Caco-2 (cell line): ENCODE measurements around the gene CEP57L1. TPM values are rescaled to one million over a fixed set of nuclear protein-coding genes. Genes with fewer than 3 reads are reported as not detected.

Experiments used
- BruUV-seq: library from RNA; stranded (reverse); fragments of 400-500 nt; replicated peaks from 2 replicates; lab custom pipeline; 2021; lab: Mats Ljungman, UMichigan
- CTCF ChIA-PET: fragments of 300-600 bp; sonication (Branson Sonifier 250); formaldehyde crosslinking; loops from one replicate; lab custom pipeline; 2022; ENCODE audit warnings: antibody characterized with exemption; lab: Charles Lee
- POLR2A ChIA-PET: fragments of 300-600 bp; sonication (Branson Sonifier 250); formaldehyde crosslinking; loops from one replicate; lab custom pipeline; 2022; ENCODE audit warnings: antibody characterized with exemption; lab: Charles Lee
- DNase-seq, 2 experiments: peaks; one replicate each; pipeline versions ENCODE4 v3.0.0 to v3.0.0-alpha.2; 2020 to 2022
- H3K27me3 ChIP-seq: replicated peaks from 2 replicates; pipeline ENCODE4 v1.6.0; 2011; ENCODE audit warnings: low read length; ENCODE audit not compliant: control insufficient read depth, insufficient read depth
- H3K36me3 ChIP-seq: 2 replicates; pipeline ENCODE4 v1.5.1; 2011; ENCODE audit warnings: low read length; ENCODE audit not compliant: control insufficient read depth, insufficient read depth
- H3K4me1 ChIP-seq: fragments of 250-450 bp; sonication (Bioruptor Pico); 2 replicates; pipeline ENCODE4 v1.5.1; 2020; ENCODE audit warnings: mild to moderate bottlenecking
- H3K4me3 ChIP-seq: 2 replicates; pipeline ENCODE4 v1.5.1; 2011; ENCODE audit warnings: low read depth, mild to moderate bottlenecking, control low read depth, low read length
- H3K9me3 ChIP-seq: fragments of 250-450 bp; sonication (Bioruptor Pico); 2 replicates; pipeline ENCODE4 v1.5.1; 2020; ENCODE audit warnings: mild to moderate bottlenecking, moderate library complexity
- H3K27ac Mint-ChIP-seq: one replicate; pipeline ENCODE4 v1.8.0; 2022; ENCODE audit warnings: mixed read lengths; ENCODE audit not compliant: unreplicated experiment
- H3K27me3 Mint-ChIP-seq: one replicate; pipeline ENCODE4 v1.8.0; 2022; ENCODE audit warnings: mixed read lengths; ENCODE audit not compliant: insufficient read depth, unreplicated experiment
- H3K36me3 Mint-ChIP-seq: one replicate; pipeline ENCODE4 v1.8.0; 2022; ENCODE audit warnings: mild to moderate bottlenecking, mixed read lengths; ENCODE audit not compliant: insufficient read depth, unreplicated experiment
- H3K4me1 Mint-ChIP-seq: one replicate; pipeline ENCODE4 v1.8.0; 2022; ENCODE audit warnings: low read depth, mixed read lengths; ENCODE audit not compliant: unreplicated experiment
- H3K4me3 Mint-ChIP-seq: one replicate; pipeline ENCODE4 v1.8.0; 2022; ENCODE audit warnings: mild to moderate bottlenecking, moderate library complexity, mixed read lengths; ENCODE audit not compliant: unreplicated experiment
- H3K9me3 Mint-ChIP-seq: one replicate; pipeline ENCODE4 v1.8.0; 2022; ENCODE audit warnings: mixed read lengths; ENCODE audit not compliant: unreplicated experiment
- intact Hi-C: fragments of 100-400 bp; cut with micrococcal nuclease; formaldehyde crosslinking; loops from one replicate; pipeline ENCODE4 v1.10.0; 2022; ENCODE audit not compliant: unreplicated experiment
- total RNA-seq: library from RNA; stranded (reverse); gene quantifications from 2 replicates; pipeline ENCODE4 v1.2.3, GENCODE V29; 2022
- TF ChIP-seq, protein P1 (sequence below), 2 experiments: fragments of 200-600 bp in 1 of 2; IDR thresholded peaks; 1 replicate in 1 of 2; 2 replicates in 1 of 2; pipeline versions ENCODE4 v1.5.1 to v1.8.0; 2011 to 2022; ENCODE audit warnings: antibody characterized with exemption in 1 of 2, control low read depth in 1 of 2, inconsistent platforms in 1 of 2, low read depth in 1 of 2, low read length in 1 of 2, mild to moderate bottlenecking in 1 of 2, moderate library complexity in 1 of 2; ENCODE audit not compliant: insufficient read depth in 1 of 2, severe bottlenecking in 1 of 2, unreplicated experiment in 1 of 2

The CEP57L1 gene
- total RNA-seq, 1 experiment from 2014 or later = 12.7 TPM

- H3K4me3 Mint-ChIP-seq = no peak overlapping the region
- no TSS peak for BruUV-seq
- POLR2A ChIA-PET = no interaction called here
- intact Hi-C loops = no loop called here
- Histone ChIP-seq H3K27me3 (no peaks in the 10 kb centered on the region), H3K36me3 (no peaks in the 10 kb centered on the region), H3K9me3 (no peaks in the 10 kb centered on the region), H3K4me1 (0 out of 2 replicates have a peak, but pooled peaks cover 6% of the 10 kb centered on the region), H3K4me3 (no peak overlapping the region)
- TF ChIP-seq, protein P1, sequence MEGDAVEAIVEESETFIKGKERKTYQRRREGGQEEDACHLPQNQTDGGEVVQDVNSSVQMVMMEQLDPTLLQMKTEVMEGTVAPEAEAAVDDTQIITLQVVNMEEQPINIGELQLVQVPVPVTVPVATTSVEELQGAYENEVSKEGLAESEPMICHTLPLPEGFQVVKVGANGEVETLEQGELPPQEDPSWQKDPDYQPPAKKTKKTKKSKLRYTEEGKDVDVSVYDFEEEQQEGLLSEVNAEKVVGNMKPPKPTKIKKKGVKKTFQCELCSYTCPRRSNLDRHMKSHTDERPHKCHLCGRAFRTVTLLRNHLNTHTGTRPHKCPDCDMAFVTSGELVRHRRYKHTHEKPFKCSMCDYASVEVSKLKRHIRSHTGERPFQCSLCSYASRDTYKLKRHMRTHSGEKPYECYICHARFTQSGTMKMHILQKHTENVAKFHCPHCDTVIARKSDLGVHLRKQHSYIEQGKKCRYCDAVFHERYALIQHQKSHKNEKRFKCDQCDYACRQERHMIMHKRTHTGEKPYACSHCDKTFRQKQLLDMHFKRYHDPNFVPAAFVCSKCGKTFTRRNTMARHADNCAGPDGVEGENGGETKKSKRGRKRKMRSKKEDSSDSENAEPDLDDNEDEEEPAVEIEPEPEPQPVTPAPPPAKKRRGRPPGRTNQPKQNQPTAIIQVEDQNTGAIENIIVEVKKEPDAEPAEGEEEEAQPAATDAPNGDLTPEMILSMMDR (IDR thresholded peaks at IDR 0.05; ENCODE audit: insufficient read depth in 1 of 2, low read depth in 1 of 2, low read length in 1 of 2, severe bottlenecking in 1 of 2, unreplicated experiment in 1 of 2) = no peak
- no peaks in the 10 kb centered on the region for H3K9me3 Mint-ChIP-seq
- peaks cover 8% of the 10 kb centered on the region for H3K4me1 Mint-ChIP-seq
- DNase-seq = no peak
- H3K27ac Mint-ChIP-seq = no peak overlapping the region
- CTCF ChIA-PET = no interaction called here
- no peaks in the 10 kb centered on the region for H3K36me3 Mint-ChIP-seq
- H3K27me3 Mint-ChIP-seq = no peaks in the 10 kb centered on the region
Observed at GRCh38 chr6:109060571-109060970, 34.7 kb upstream of the CEP57L1 start.

GRCh38 chr6:109062216-109062615, 33.1 kb upstream of the CEP57L1 start:
- no peak overlapping the region for H3K4me3 Mint-ChIP-seq
- intact Hi-C loops = no loop called here
- Histone ChIP-seq H3K36me3 (no peaks in the 10 kb centered on the region), H3K27me3 (no peaks in the 10 kb centered on the region), H3K9me3 (no peaks in the 10 kb centered on the region), H3K4me1 (0 out of 2 replicates have a peak, but pooled peaks cover 6% of the 10 kb centered on the region), H3K4me3 (no peak overlapping the region)
- POLR2A ChIA-PET = no interaction called here
- H3K27me3 Mint-ChIP-seq = no peaks in the 10 kb centered on the region
- TF ChIP-seq, protein P1 (IDR thresholded peaks at IDR 0.05; ENCODE audit: insufficient read depth in 1 of 2, low read depth in 1 of 2, low read length in 1 of 2, severe bottlenecking in 1 of 2, unreplicated experiment in 1 of 2) = no peak
- no peak for DNase-seq
- CTCF ChIA-PET = no interaction called here
- BruUV-seq = no TSS peak
- no peak overlapping the region for H3K27ac Mint-ChIP-seq
- peaks cover 9% of the 10 kb centered on the region for H3K4me1 Mint-ChIP-seq
- no peaks in the 10 kb centered on the region for H3K9me3 Mint-ChIP-seq
- H3K36me3 Mint-ChIP-seq = no peaks in the 10 kb centered on the region

- Mint-ChIP-seq H3K9me3 (no peaks in the 10 kb centered on the region), H3K36me3 (no peaks in the 10 kb centered on the region), H3K4me3 (no peak overlapping the region), H3K27me3 (no peaks in the 10 kb centered on the region), H3K4me1 (peaks cover 14% of the 10 kb centered on the region), H3K27ac (no peak overlapping the region)
- H3K4me1 ChIP-seq = 0 out of 2 replicates have a peak, but pooled peaks cover 6% of the 10 kb centered on the region
- ChIA-PET POLR2A (no interaction called here), CTCF (no interaction called here)
- intact Hi-C loops = no loop called here
- TF ChIP-seq, protein P1 (IDR thresholded peaks at IDR 0.05; ENCODE audit: insufficient read depth in 1 of 2, low read depth in 1 of 2, low read length in 1 of 2, severe bottlenecking in 1 of 2, unreplicated experiment in 1 of 2) = no peak
- H3K4me3 ChIP-seq = no peak overlapping the region
- no peak for DNase-seq
- no peaks in the 10 kb centered on the region for H3K27me3 ChIP-seq
- H3K9me3 ChIP-seq = no peaks in the 10 kb centered on the region
- H3K36me3 ChIP-seq = no peaks in the 10 kb centered on the region; the same call in 1 of the 2 replicates
- BruUV-seq = no TSS peak
Observed at GRCh38 chr6:109062767-109063352, 32.4 kb upstream of the CEP57L1 start.
